ENCODE results near the gene WFDC1. TPM values are rescaled to one million over a fixed set of nuclear protein-coding genes. Genes with fewer than 3 reads are reported as not detected.

WFDC1 gene
- total and polyA plus RNA-seq, 2 of the 4 experiments (the other 2 are of a cell fraction) = 4.7 to 6.8 TPM

GRCh38 chr16:84331998-84332780, 37.5 kb downstream of the WFDC1 start:
- Histone ChIP-seq H2BK5ac (ENCODE audit: low read depth, low read length, poor library complexity, severe bottlenecking) (no peak overlapping the region), H4K5ac (ENCODE audit: low read depth, low read length) (no peak overlapping the region), H3K9ac (ENCODE audit: low read depth, low read length) (no peak overlapping the region), H3K27me3 (ENCODE audit: control insufficient read depth, insufficient read depth, low read length) (no peaks in the 10 kb centered on the region), H2BK120ac (ENCODE audit: low read depth, low read length) (no peak overlapping the region), H2AK5ac (ENCODE audit: low read depth, low read length) (no peak overlapping the region), H3K27ac (ENCODE audit: insufficient read depth, low read length) (no peak overlapping the region), H4K8ac (ENCODE audit: low read depth in 2 of 2, low read length in 2 of 2) (no peak overlapping the region), H2AK9ac (replicated peaks; ENCODE audit: low read depth, low read length, poor library complexity) (no peak overlapping the region), H2BK20ac (ENCODE audit: low read depth, low read length) (no peak overlapping the region), H3K56ac (ENCODE audit: extremely low read depth, insufficient read depth, low read length) (no peak overlapping the region), H4K91ac (ENCODE audit: insufficient read depth, low read depth, low read length) (no peak overlapping the region), H3K79me1 (ENCODE audit: low read depth in 1 of 2, low read length in 2 of 2) (no peaks in the 10 kb centered on the region), H3K23ac (ENCODE audit: low read depth, low read length) (no peak overlapping the region), H2AFZ (replicated peaks; ENCODE audit: low read length, poor library complexity) (no peak overlapping the region), H3K4me2 (ENCODE audit: low read depth, low read length) (no peak overlapping the region), H3K4me3 (ENCODE audit: insufficient read depth, low read depth, low read length) (no peak overlapping the region), H4K20me1 (ENCODE audit: insufficient read depth, low read length) (0 out of 2 replicates have a peak, but pooled peaks cover 3% of the 10 kb centered on the region), H3K14ac (replicated peaks; ENCODE audit: low read depth, low read length) (no peak overlapping the region), H3K9me1 (ENCODE audit: insufficient read depth, low read length) (no peaks in the 10 kb centered on the region), H2BK15ac (ENCODE audit: low read depth, low read length) (no peak overlapping the region), H3K4me1 (ENCODE audit: control insufficient read depth, insufficient read depth, low read length) (no peaks in the 10 kb centered on the region), H3K4ac (ENCODE audit: low read depth, low read length) (no peak overlapping the region), H3K9me3 (ENCODE audit: control insufficient read depth, insufficient read depth, low read length) (peaks cover 3% of the 10 kb centered on the region), H3K36me3 (ENCODE audit: control insufficient read depth, insufficient read depth, low read length) (peaks cover 22% of the 10 kb centered on the region), H3K18ac (ENCODE audit: low read depth, low read length) (no peak overlapping the region)
- intact Hi-C loops (cut with micrococcal nuclease) = no loop called here
- ChIA-PET CTCF (no interaction called here), POLR2A (ENCODE audit: unreplicated experiment) (no interaction called here)
- in situ Hi-C loops (cut with MboI; ENCODE audit: low sequenced_read_pairs) = no loop called here
- DNase-seq = no peak
- dilution Hi-C loops (cut with HindIII; ENCODE audit: low sequenced_read_pairs, unreplicated experiment) = no loop called here
- no TSS peak for BruUV-seq (replicated peaks)
- 87% methylated on average over 10 of the region's 17 CpGs; no CpG with 5 or more reads in 1 of the 2 experiments for WGBS, 2 experiments (ENCODE audit: extremely low coverage in 2 of 2, insufficient read length in 1 of 2)
- ATAC-seq (ENCODE audit: low read depth) = no peak
- no peak for TF ChIP-seq NFE2L2 (IDR thresholded peaks at IDR 0.05; ENCODE audit: low read depth, low read length)
- no peak for TF ChIP-seq SMC3 (IDR thresholded peaks at IDR 0.05; ENCODE audit: low read depth, low read length)
- TF ChIP-seq CTCF (conservative IDR thresholded peaks at IDR 0.05; ENCODE audit: low read depth, low read length) = no peak
- no peak for TF ChIP-seq ELK1 (IDR thresholded peaks at IDR 0.05; ENCODE audit: borderline replicate concordance, low read depth, low read length)
- no peak for TF ChIP-seq CEBPB (IDR thresholded peaks at IDR 0.05; ENCODE audit: low read depth, low read length)
- TF ChIP-seq POLR2A (IDR thresholded peaks at IDR 0.05; ENCODE audit: low read depth, low read length) = no peak
- TF ChIP-seq BHLHE40 (IDR thresholded peaks at IDR 0.05; ENCODE audit: low read depth, low read length) = no peak
- TF ChIP-seq RFX5 (IDR thresholded peaks at IDR 0.05; ENCODE audit: low read depth, low read length) = no peak
- no peak for TF ChIP-seq FOS (IDR thresholded peaks at IDR 0.05; ENCODE audit: low read depth, low read length)
- TF ChIP-seq MAFK (IDR thresholded peaks at IDR 0.05; ENCODE audit: low read depth, low read length) = no peak
- TF ChIP-seq RCOR1 (IDR thresholded peaks at IDR 0.05; ENCODE audit: insufficient replicate concordance, low read length) = no peak
- no peak for TF ChIP-seq USF2 (IDR thresholded peaks at IDR 0.05; ENCODE audit: low read depth, low read length)
- TF ChIP-seq MXI1 (IDR thresholded peaks at IDR 0.05; ENCODE audit: borderline replicate concordance, low read depth, low read length) = no peak
- TF ChIP-seq MAZ (IDR thresholded peaks at IDR 0.05; ENCODE audit: borderline replicate concordance, low read depth, low read length) = no peak
- no peak for TF ChIP-seq CHD1 (IDR thresholded peaks at IDR 0.05; ENCODE audit: low read depth, low read length)
- TF ChIP-seq RAD21 (IDR thresholded peaks at IDR 0.05; ENCODE audit: low read length) = no peak

Measured in IMR-90 (cell line).